H1 (cell line): Measurements from ENCODE around the gene COQ9. TPM values are rescaled to one million over a fixed set of nuclear protein-coding genes. Genes with fewer than 3 reads are reported as not detected.

Experiments
- CTCF ChIA-PET: fragments of 300-600 bp; sonication (Branson Sonifier 250); formaldehyde crosslinking; loops from one replicate; lab custom pipeline; 2021; ENCODE audit not compliant: partially characterized antibody; lab: Charles Lee
- POLR2A ChIA-PET: fragments of 300-600 bp; sonication (Branson Sonifier 250); formaldehyde crosslinking; loops from one replicate; lab custom pipeline; 2021; ENCODE audit warnings: inconsistent platforms; ENCODE audit not compliant: partially characterized antibody; lab: Charles Lee
- DNase-seq, 2 experiments: peaks; one replicate each; pipeline versions ENCODE4 v3.0.0 to v3.0.0-alpha.2; 2010 to 2022; ENCODE audit warnings: low spot score in 2 of 2, low read depth in 1 of 2, mixed read lengths in 1 of 2
- FAIRE-seq: peaks from 2 replicates; lab custom pipeline; 2011; peaks lifted over from hg19 to GRCh38; lab: Jason Lieb, UNC
- H2AFZ ChIP-seq: 2 replicates; pipeline ENCODE4 v1.8.1; 2012; ENCODE audit warnings: low read length, inconsistent platforms
- H2AK5ac ChIP-seq: 2 replicates; pipeline ENCODE4 v1.6.1; 2013; ENCODE audit warnings: low read depth, low read length
- H2BK120ac ChIP-seq: replicated peaks from 2 replicates; pipeline ENCODE3; 2013; ENCODE audit warnings: low read depth, low read length, inconsistent platforms
- H2BK12ac ChIP-seq: 2 replicates; pipeline ENCODE4 v1.6.1; 2013; ENCODE audit warnings: low read depth, low read length
- H2BK15ac ChIP-seq: 2 replicates; pipeline ENCODE4 v1.6.1; 2013; ENCODE audit warnings: low read length
- H2BK20ac ChIP-seq: 2 replicates; pipeline ENCODE4 v1.6.1; 2013; ENCODE audit warnings: low read length
- H2BK5ac ChIP-seq: 2 replicates; pipeline ENCODE4 v1.6.1; 2013; ENCODE audit warnings: low read depth, low read length
- H3K14ac ChIP-seq: 2 replicates; pipeline ENCODE4 v1.6.1; 2013; ENCODE audit warnings: inconsistent platforms; ENCODE audit not compliant: insufficient read length
- H3K18ac ChIP-seq: 2 replicates; pipeline ENCODE4 v1.6.1; 2013; ENCODE audit warnings: low read length; ENCODE audit errors: extremely low read depth
- H3K23ac ChIP-seq: 2 replicates; pipeline ENCODE4 v1.6.1; 2013; ENCODE audit warnings: inconsistent platforms; ENCODE audit not compliant: insufficient read length
- H3K23me2 ChIP-seq: 2 replicates; pipeline ENCODE4 v1.6.1; 2013; ENCODE audit warnings: low read depth, low read length
- H3K27ac ChIP-seq: 2 replicates; pipeline ENCODE4 v1.6.1; 2011; ENCODE audit warnings: low read depth, low read length, inconsistent platforms
- H3K27me3 ChIP-seq, 4 experiments: replicated peaks in 1 of 4; 1 replicate in 1 of 4; 2 replicates in 3 of 4; pipeline versions ENCODE4 v1.6.1 to v1.8.1; 2011 to 2013; ENCODE audit warnings: low read length in 3 of 4, mild to moderate bottlenecking in 3 of 4, inconsistent platforms in 2 of 4, mixed read lengths in 2 of 4, moderate library complexity in 1 of 4; ENCODE audit not compliant: control insufficient read depth in 3 of 4, insufficient read depth in 3 of 4; ENCODE audit errors: extremely low read depth in 1 of 4
- H3K36me3 ChIP-seq, 4 experiments: 2 replicates each; pipeline versions ENCODE4 v1.6.1 to v1.8.1; 2011 to 2013; ENCODE audit warnings: mild to moderate bottlenecking in 4 of 4, low read length in 3 of 4, moderate library complexity in 2 of 4, control low read depth in 1 of 4, inconsistent platforms in 1 of 4; ENCODE audit not compliant: insufficient read depth in 4 of 4, control insufficient read depth in 2 of 4
- H3K4ac ChIP-seq: replicated peaks from 2 replicates; pipeline ENCODE3; 2013; ENCODE audit warnings: low read length, low read depth, mixed read lengths, inconsistent platforms; ENCODE audit not compliant: insufficient read length
- H3K4me1 ChIP-seq, 4 experiments: replicated peaks in 1 of 4; 1 replicate in 1 of 4; 2 replicates in 3 of 4; pipeline versions ENCODE4 v1.6.1 to v1.8.1; 2011 to 2013; ENCODE audit warnings: low read length in 3 of 4, inconsistent platforms in 2 of 4, mixed read lengths in 1 of 4; ENCODE audit not compliant: insufficient read depth in 4 of 4, control insufficient read depth in 3 of 4
- H3K4me2 ChIP-seq, 2 experiments: 2 replicates each; pipeline versions ENCODE4 v1.6.1 to v1.8.1; 2011 to 2013; ENCODE audit warnings: low read depth in 2 of 2, low read length in 2 of 2, control low read depth in 1 of 2, inconsistent platforms in 1 of 2, mild to moderate bottlenecking in 1 of 2; ENCODE audit not compliant: insufficient read depth in 1 of 2
- H3K4me3 ChIP-seq, 4 experiments: fragments of 200-600, 300-600 bp in 1 of 4; sonication (generic), shearing (Covaris generic), sonication (Bioruptor Twin) in 1 of 4; 2 replicates each; pipeline versions ENCODE4 v1.5.1 to v1.8.1; 2011 to 2016; ENCODE audit warnings: low read length in 4 of 4, low read depth in 3 of 4, control low read depth in 2 of 4, inconsistent platforms in 2 of 4, mild to moderate bottlenecking in 2 of 4, mixed read lengths in 1 of 4, moderate library complexity in 1 of 4; ENCODE audit not compliant: insufficient read depth in 2 of 4; ENCODE audit errors: extremely low read depth in 1 of 4
- H3K56ac ChIP-seq: replicated peaks from 2 replicates; pipeline ENCODE3; 2013; ENCODE audit warnings: low read depth, mild to moderate bottlenecking, mixed read lengths, low read length, inconsistent platforms; ENCODE audit not compliant: insufficient read length
- H3K79me1 ChIP-seq: 2 replicates; pipeline ENCODE4 v1.6.1; 2013; ENCODE audit warnings: low read depth, low read length, control low read depth
- H3K79me2 ChIP-seq, 2 experiments: 2 replicates each; pipeline versions ENCODE4 v1.6.1 to v1.8.1; 2012 to 2013; ENCODE audit warnings: low read length in 2 of 2, mild to moderate bottlenecking in 2 of 2, inconsistent platforms in 1 of 2; ENCODE audit not compliant: insufficient read depth in 2 of 2, control insufficient read depth in 1 of 2
- H3K9ac ChIP-seq, 4 experiments: replicated peaks in 1 of 4; 1 replicate in 1 of 4; 2 replicates in 3 of 4; pipeline versions ENCODE4 v1.6.1 to v1.8.1; 2011 to 2013; ENCODE audit warnings: low read depth in 3 of 4, low read length in 3 of 4, control low read depth in 2 of 4, mild to moderate bottlenecking in 2 of 4, moderate library complexity in 2 of 4, inconsistent platforms in 1 of 4; ENCODE audit errors: extremely low read depth in 1 of 4
- H3K9me3 ChIP-seq, 2 experiments: 2 replicates each; pipeline versions ENCODE4 v1.6.1 to v1.8.1; 2012 to 2013; ENCODE audit warnings: mild to moderate bottlenecking in 2 of 2, moderate library complexity in 2 of 2, control low read depth in 1 of 2, inconsistent platforms in 1 of 2, low read depth in 1 of 2, low read length in 1 of 2, mixed read lengths in 1 of 2; ENCODE audit not compliant: insufficient read depth in 2 of 2
- H4K20me1 ChIP-seq, 2 experiments: replicated peaks in 1 of 2; 2 replicates each; pipeline versions ENCODE3 to v1.8.1; 2011 to 2013; ENCODE audit warnings: inconsistent platforms in 2 of 2, low read length in 2 of 2, mild to moderate bottlenecking in 1 of 2; ENCODE audit not compliant: insufficient read depth in 2 of 2, control insufficient read depth in 1 of 2
- H4K5ac ChIP-seq: 2 replicates; pipeline ENCODE4 v1.6.1; 2013; ENCODE audit warnings: low read length, low read depth, mixed read lengths, inconsistent platforms; ENCODE audit not compliant: insufficient read length
- H4K8ac ChIP-seq: 2 replicates; pipeline ENCODE4 v1.8.0; 2013; ENCODE audit warnings: mild to moderate bottlenecking, moderate library complexity, low read length, inconsistent platforms; ENCODE audit not compliant: insufficient read depth; ENCODE audit errors: extremely low read depth
- H4K91ac ChIP-seq: replicated peaks from 2 replicates; pipeline ENCODE3; 2013; ENCODE audit warnings: low read length, mixed read lengths, inconsistent platforms; ENCODE audit not compliant: insufficient read length
- BRCA1 ChIP-seq: IDR thresholded peaks from 2 replicates; pipeline ENCODE4 v1.6.1; 2012; ENCODE audit warnings: low read depth, low read length, improper control_type of control experiment
- HDAC6 ChIP-seq: IDR thresholded peaks from one replicate; pipeline ENCODE4 v1.7.1; 2012; ENCODE audit warnings: low read depth, mild to moderate bottlenecking, inconsistent platforms, low read length, moderate library complexity
- KDM5A ChIP-seq: fragments of 200-600 bp; IDR thresholded peaks from 2 replicates; pipeline ENCODE4 v1.7.1; 2012; ENCODE audit warnings: mild to moderate bottlenecking, low read length, inconsistent platforms, mixed read lengths
- RFX5 ChIP-seq: IDR thresholded peaks from 2 replicates; pipeline ENCODE4 v1.6.1; 2011; ENCODE audit warnings: low read depth, low read length, improper control_type of control experiment, borderline replicate concordance
- RNF2 ChIP-seq: fragments of 200-900, 300-1000 bp; sonication (generic); IDR thresholded peaks from 2 replicates; pipeline ENCODE4 v1.7.1; 2016; ENCODE audit warnings: borderline replicate concordance, low read depth, mild to moderate bottlenecking, antibody characterized with exemption, low read length; ENCODE audit not compliant: poor library complexity, severe bottlenecking; ENCODE audit errors: missing control alignments
- SIX5 ChIP-seq: IDR thresholded peaks from 2 replicates; pipeline ENCODE4 v1.6.1; 2011; ENCODE audit warnings: mild to moderate bottlenecking, low read depth, low read length
- SP4 ChIP-seq: IDR thresholded peaks from 2 replicates; pipeline ENCODE4 v1.6.1; 2012; ENCODE audit warnings: low read length, inconsistent platforms
- SRF ChIP-seq: IDR thresholded peaks from 2 replicates; pipeline ENCODE4 v1.6.1; 2011; ENCODE audit warnings: mild to moderate bottlenecking, low read depth, low read length, moderate library complexity
- YY1 ChIP-seq: IDR thresholded peaks from 2 replicates; pipeline ENCODE4 v1.6.1; 2011; ENCODE audit warnings: low read depth, mild to moderate bottlenecking, low read length
- ZNF274 ChIP-seq: IDR thresholded peaks from 2 replicates; pipeline ENCODE4 v1.7.0; 2012; ENCODE audit warnings: low read length, borderline replicate concordance; ENCODE audit errors: extremely low read depth
- WGBS, 2 experiments: shearing (Covaris generic) in 1 of 2; methylation state at CpG; one replicate each; pipeline versions ENCODE4 v1.1.6 to v1.1.7; 2013 to 2015; ENCODE audit warnings: low lambda C conversion rate in 2 of 2, mixed read lengths in 2 of 2, inconsistent platforms in 1 of 2, low coverage in 1 of 2, missing lambda C conversion rate in 1 of 2; ENCODE audit not compliant: insufficient replicate concordance in 2 of 2, insufficient coverage in 1 of 2, insufficient read length in 1 of 2; ENCODE audit errors: extremely low coverage in 1 of 2, missing lambda C conversion rate in 1 of 2; 5-methylcytosine and 5-hydroxymethylcytosine counted together
- polyA plus RNA-seq, 7 experiments: library from polyadenylated mRNA; depleted of rRNA in 3 of 7; stranded (reverse) in 5 of 7; unstranded in 2 of 7; fragments of >200 nt in 5 of 7; fragments of 200-250 nt in 2 of 7; gene quantifications; 1 replicate in 5 of 7; 2 replicates in 1 of 7; 4 replicates in 1 of 7; pipeline versions ENCODE4 v1.2.1 to v1.2.3, GENCODE V29; 2011 to 2013; ENCODE audit warnings: missing spikeins in 2 of 7, mixed read lengths in 2 of 7
- total RNA-seq: library from RNA; stranded (reverse); fragmentation: NEBNext Ultra II Directional; extraction: Animal tissue kit (Norgen Biotek cat#: 25700); gene quantifications from 2 replicates; pipeline ENCODE4 v1.2.1, GENCODE V29; 2021

The COQ9 gene
- total and polyA plus RNA-seq, 2 of the 8 experiments (the other 6 are each of a cell fraction or from before 2014, with no cell fraction given): 33.3 to 60.3 TPM

GRCh38 chr16:57479976-57480753 lies 32.9 kb downstream of the COQ9 start:
- H2AFZ ChIP-seq: no peak overlapping the region
- H3K4ac ChIP-seq: no peak overlapping the region
- no peak for TF ChIP-seq YY1
- no peak for TF ChIP-seq HDAC6
- TF ChIP-seq ZNF274: no peak
- no peak for TF ChIP-seq SRF
- no peak for TF ChIP-seq SP4
- no peak for TF ChIP-seq RNF2
- no peak for TF ChIP-seq RFX5
- no peak for TF ChIP-seq KDM5A
- TF ChIP-seq SIX5: no peak
- no peak for TF ChIP-seq BRCA1
- no peak overlapping the region for H3K9ac ChIP-seq
- H2AK5ac ChIP-seq: peak overlapping the region; percentile 53; the same call in 1 of the 2 replicates
- H4K8ac ChIP-seq: 0 out of 2 replicates have a peak overlapping the region, but pooled peaks have one; percentile 69
- H3K23ac ChIP-seq: no peak overlapping the region
- H3K4me1 ChIP-seq: peaks cover 5 to 41% (median 30%) of the 10 kb centered on the region in 4 experiments
- peak overlapping the region; percentile 86; the same call in 1 of the 2 replicates for H2BK20ac ChIP-seq
- peak overlapping the region; percentile 54 for H4K91ac ChIP-seq
- H3K18ac ChIP-seq: peak overlapping the region; percentile 62
- no peak overlapping the region for H3K27ac ChIP-seq
- ChIA-PET POLR2A (interaction anchor here (0.5 to 10.3 kb wide), 9 partner anchors 8 to 55 kb away, joined by 3 to 67 read pairs (median 4); partner anchors contain the start of gene POLR2C), CTCF (interaction anchor here (0.7 to 15.0 kb wide), 8 partner anchors 9 to 96 kb away, joined by 3 to 210 read pairs (median 6); partner anchors contain the start of gene POLR2C)
- peak overlapping the region; percentile 92; the same call in 1 of the 2 replicates for H2BK15ac ChIP-seq
- H4K5ac ChIP-seq: no peak overlapping the region
- no peak overlapping the region for H3K56ac ChIP-seq
- H3K4me3 ChIP-seq: peak overlapping the region; percentile 40 to 57 (median 50); a peak in 5 of 8 replicates
- peaks cover 8% of the 10 kb centered on the region; the same call in 1 of the 2 replicates for H3K23me2 ChIP-seq
- H2BK12ac ChIP-seq: peak overlapping the region; percentile 50; the same call in 1 of the 2 replicates
- peak in 1 of 2 experiments; percentile 83 for DNase-seq
- WGBS, 2 experiments: 48% methylated on average over 14 of the region's 15 CpGs; no CpG with 5 or more reads in 1 of the 2 experiments
- H3K9me3 ChIP-seq: no peaks in the 10 kb centered on the region
- H3K4me2 ChIP-seq: peak overlapping the region; percentile 59 to 69
- H2BK5ac ChIP-seq: peak overlapping the region; percentile 66; the same call in 1 of the 2 replicates
- no peak for FAIRE-seq
- H3K79me1 ChIP-seq: 0 out of 2 replicates have a peak, but pooled peaks cover 3% of the 10 kb centered on the region
- no peak overlapping the region for H3K14ac ChIP-seq
- H3K27me3 ChIP-seq: peaks cover 0 to 6% (median 1%) of the 10 kb centered on the region in 4 experiments; a peak in 4 of 7 replicates
- H3K36me3 ChIP-seq: no peaks in the 10 kb centered on the region
- H2BK120ac ChIP-seq: no peak overlapping the region
- peaks cover 1 to 2% of the 10 kb centered on the region in 2 experiments for H4K20me1 ChIP-seq
- no peaks in the 10 kb centered on the region for H3K79me2 ChIP-seq
